Liver (tissue), 3 donors: ENCODE data around the gene AFF2.

Experiments
- CTCF ChIP-seq: fragments of 150-350 bp; IDR thresholded peaks from 2 replicates; pipeline ENCODE4 v1.5.1; 2017; ENCODE audit warnings: improper control_type of control experiment, low read depth, low read length; ENCODE audit not compliant: missing input control
- EGR1 ChIP-seq, 2 donors: IDR thresholded peaks; 2 replicates each; pipeline ENCODE4 v1.6.1; 2016 to 2018; ENCODE audit warnings: antibody characterized with exemption in 2 of 2, low read depth in 2 of 2
- FOXA1 ChIP-seq: IDR thresholded peaks from 2 replicates; pipeline ENCODE4 v1.6.1; 2016; ENCODE audit warnings: antibody characterized with exemption
- GABPA ChIP-seq, 2 donors: IDR thresholded peaks in 1 of 2; conservative IDR thresholded peaks in 1 of 2; 2 replicates each; pipeline ENCODE4 v1.6.1; 2016; ENCODE audit warnings: antibody characterized with exemption in 2 of 2, mild to moderate bottlenecking in 1 of 2, moderate library complexity in 1 of 2
- REST ChIP-seq: IDR thresholded peaks from 2 replicates; pipeline ENCODE4 v1.6.1; 2016; ENCODE audit warnings: antibody characterized with exemption, mild to moderate bottlenecking
- donor health status: healthy.
- donor health status: healthy.

GRCh38 chrX:148698221-148698620 is 197.8 kb downstream of the AFF2 start:
- TF ChIP-seq CTCF (no peak), EGR1 (IDR thresholded peaks at IDR 0.05; ENCODE audit: low read depth in 2 of 2) (no peak), REST (no peak), GABPA (IDR thresholded peaks at IDR 0.05 in 1 of 2, conservative IDR thresholded peaks at IDR 0.05 in 1 of 2) (no peak), FOXA1 (no peak)
